Cerebellar cortex (tissue), 1 donor: ENCODE results near the gene NDUFAF4.
A peak's percentile ranks its signal among the peaks of the same experiment; 100 is the strongest.

Experiments
- DNase-seq: peaks from one replicate; pipeline ENCODE4 v3.0.0-alpha.2; 2015; ENCODE audit warnings: low spot score

The NDUFAF4 gene

DNA sequence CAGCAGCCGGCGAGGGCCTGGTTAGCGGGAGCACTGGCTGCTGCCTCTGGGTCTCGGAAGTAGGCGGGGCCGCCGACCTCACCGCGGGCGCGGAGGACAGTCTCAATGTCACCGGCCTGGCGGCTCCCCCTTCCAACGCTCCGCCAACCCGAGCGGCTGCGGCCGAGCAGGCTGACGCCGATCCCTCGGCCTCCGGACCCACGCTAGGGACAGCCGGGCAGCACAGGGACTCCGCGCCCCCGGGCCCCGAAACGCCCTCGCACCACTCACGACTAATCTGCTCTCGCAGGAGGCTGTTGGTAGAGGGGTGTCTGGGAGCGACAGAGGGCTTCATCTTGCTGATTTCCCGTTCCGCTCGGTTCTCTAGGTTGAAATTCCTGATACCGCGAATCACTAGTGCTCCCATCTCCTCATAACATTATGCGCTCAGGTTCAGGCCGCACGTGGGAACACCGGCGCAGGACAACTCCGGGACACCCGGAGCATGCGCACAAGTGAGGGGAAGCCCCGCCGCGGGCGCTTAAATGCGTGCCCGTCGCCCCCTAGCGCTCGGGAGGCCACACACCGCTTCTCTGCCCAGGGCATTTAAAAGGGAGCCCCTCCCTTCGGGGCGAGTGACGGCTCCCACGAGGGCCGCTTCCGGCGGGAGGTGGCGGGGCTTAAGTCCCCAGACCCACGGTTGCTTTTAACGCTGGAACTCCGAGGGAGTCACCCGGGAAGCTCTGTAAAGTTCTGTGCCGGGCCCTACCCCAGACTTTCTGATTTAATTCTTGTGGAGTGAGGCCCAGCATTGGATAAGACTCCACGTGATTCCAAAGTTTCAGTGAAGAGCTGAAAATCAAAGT, at the start of gene NDUFAF4:
Gene NDUFAF4 (minus strand): TSS at position 496 of the 845 bp plus-strand sequence. CDS start 90 bp downstream, at position 406.
- peak; percentile 94 for DNase-seq

GRCh38 chr6:96947055-96947454, 49.4 kb upstream of the NDUFAF4 start:
- no peak for DNase-seq

DNA sequence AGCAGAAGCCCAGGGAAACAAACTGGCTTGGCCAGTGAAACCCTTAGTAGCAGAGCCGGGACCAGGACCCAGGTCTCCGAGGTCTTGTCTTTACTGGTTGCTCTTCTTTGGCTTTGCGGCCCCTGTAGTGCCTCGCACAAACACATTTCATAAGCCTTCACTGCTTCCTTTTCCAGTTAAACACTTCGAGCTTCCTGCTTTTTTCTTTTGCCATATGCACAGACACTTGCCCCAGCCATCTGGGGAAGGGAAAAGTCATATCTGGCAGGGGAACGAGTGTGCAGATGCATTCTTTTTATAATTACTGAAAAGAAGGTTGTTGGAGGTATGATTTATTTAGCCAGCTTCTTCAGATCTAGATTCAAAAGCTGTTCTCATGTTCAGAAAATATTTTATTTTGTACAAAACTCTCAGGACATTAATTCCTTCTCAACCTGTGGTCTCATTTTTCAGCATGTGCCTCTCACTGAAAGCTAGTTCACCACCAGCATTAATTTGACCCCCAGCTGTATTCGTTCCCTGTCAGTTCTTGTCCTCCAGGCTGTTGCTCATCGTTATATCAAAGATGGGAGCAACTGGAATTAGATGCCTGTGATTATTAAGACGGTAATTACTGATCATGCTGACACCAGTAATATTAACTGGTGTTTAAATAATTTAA, 46.0 kb upstream of the NDUFAF4 start:
- peak; percentile 62 for DNase-seq

DNA sequence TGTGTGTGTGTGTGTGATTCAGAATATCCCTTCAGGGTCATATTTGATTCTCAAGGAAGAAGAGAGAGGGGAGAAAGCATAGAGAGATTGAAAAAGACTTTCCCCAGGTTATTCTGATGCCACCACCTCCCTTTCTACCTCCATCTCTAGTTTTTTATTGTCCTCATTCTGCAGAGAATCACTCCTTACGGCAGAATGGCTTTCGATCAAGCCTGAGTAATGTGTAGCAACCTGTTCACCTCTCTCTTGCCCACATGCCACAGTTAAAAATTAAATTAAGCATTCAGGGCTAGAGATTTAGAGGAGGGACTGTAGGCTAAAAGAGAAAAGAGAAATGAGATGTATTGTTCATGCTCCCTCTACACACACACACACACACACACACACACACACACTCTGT, 45.0 kb upstream of the NDUFAF4 start:
- DNase-seq: peak; percentile 77

GRCh38 chr6:96940322-96940721, 42.6 kb upstream of the NDUFAF4 start:
- DNase-seq: no peak

- DNase-seq: peak; percentile 86
Measured at GRCh38 chr6:96939007-96939805, 41.5 kb upstream of the NDUFAF4 start.

GRCh38 chr6:96934087-96934486, 36.4 kb upstream of the NDUFAF4 start:
- no peak for DNase-seq

DNA sequence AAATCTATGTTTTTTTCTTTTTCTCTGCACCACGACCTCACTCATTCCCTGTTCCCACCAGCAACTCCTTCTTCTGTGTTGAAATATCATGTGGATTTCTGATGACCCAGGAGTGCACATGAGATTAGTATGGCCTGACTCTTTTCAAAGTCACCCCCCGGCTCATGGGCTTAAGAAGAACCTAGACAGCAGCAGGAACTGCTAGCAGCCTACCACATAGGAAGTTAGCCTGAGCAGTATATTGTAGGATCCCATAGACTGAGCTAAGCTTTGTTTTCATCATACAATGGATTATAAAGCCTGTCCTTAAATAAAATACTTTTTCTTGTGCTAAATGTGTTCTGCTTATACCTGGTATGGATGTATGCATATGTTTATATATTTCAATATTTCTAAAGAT, 33.5 kb upstream of the NDUFAF4 start:
- DNase-seq: no peak

DNA sequence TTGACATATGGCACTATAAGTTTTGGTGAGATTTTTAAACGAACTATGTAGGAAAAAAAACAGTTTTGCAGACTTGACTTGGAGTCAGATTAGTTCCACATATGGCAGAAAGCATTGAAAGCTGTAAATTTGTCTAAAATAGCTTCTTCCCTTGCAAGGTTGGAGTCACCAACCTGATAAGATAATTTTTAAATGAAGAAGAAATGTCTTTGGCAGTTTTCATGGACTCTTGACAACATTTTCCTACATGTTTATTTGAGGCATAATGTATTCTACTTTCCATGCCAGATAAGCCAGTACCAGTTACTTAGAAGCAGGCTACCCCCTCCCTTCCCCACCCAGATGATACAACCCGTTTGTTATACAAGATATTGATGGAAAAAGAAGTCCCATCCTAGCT, 32.0 kb upstream of the NDUFAF4 start:
- DNase-seq: no peak

DNA sequence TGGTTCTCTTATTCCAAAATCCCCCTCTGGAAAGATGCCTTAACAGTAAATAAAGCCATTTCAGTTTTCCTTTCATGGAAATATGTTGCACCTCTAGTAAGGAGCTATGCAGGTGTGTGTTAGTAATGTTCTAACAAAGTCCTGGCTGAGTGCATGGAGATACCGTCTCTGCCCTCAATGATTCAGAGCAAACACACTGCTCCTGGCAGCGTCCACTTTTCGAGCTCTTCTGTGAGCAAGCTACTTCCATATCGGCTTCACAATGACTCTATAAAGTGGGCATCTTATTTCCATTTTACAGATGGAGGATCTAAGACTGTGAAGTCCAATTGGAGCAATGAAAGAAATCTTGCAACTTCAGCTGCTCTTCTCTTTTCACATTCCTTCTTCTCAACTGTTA, 30.0 kb upstream of the NDUFAF4 start:
- no peak for DNase-seq

DNA sequence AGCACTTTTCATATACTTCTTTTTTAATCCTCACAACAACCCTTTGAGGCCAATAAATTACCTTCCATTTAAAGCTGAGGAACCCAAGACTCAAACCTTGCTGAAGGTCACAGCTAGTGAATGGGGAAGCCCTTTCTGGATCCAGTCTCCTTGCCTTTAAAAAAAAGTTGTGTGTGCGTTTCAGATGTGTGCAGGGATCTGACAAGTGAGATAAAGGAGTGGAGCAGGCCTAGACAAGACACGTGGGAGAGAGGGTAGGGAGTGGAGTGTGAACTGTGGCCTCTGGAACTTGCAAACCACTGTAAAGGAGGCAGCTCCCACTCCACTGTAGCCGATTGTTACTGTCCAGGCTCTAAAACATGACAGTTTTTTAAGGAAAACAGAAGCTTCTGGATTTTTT, 28.7 kb upstream of the NDUFAF4 start:
- no peak for DNase-seq

DNA sequence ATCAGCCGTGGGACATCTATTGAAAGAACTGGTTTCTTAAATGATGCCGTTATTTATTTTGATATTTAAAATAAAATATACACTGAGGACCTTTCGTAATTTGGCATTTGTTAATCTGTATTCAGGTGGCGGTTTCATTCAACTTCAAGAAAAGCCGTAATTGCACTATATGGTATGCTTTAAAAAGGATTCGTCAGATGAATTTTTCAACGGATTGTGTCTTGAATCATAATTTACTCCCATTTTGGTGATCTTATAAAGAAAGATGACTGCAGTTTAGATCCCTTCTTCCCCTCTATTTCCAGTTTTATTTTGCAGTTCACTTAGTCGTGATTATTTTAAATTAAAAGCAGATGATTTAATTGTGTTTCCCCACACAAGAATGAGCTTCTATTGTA, 27.6 kb upstream of the NDUFAF4 start:
- no peak for DNase-seq

- DNase-seq: peak; percentile 57
Measured at GRCh38 chr6:96923871-96924493, 26.3 kb upstream of the NDUFAF4 start.

GRCh38 chr6:96923400-96923799, 25.7 kb upstream of the NDUFAF4 start:
- DNase-seq: peak; percentile 54

DNA sequence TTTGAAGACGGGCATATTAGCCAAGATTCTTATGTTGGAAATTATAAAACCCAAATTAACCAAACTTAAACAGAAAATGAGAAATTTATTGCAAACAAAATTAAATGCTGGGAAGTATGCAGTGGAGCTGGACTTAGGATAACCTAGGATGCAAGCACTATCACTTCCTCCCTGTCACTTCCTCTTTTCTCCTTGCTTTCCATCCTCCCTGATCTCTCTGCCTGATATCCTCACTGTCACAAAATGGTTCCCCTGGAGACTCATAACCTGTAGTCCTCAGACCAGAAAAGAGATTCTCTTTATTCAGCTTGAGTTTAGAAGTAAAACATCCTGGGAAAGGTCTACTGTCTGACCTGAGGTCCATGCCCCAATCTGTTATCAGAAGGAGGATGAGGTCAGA, 19.4 kb upstream of the NDUFAF4 start:
- no peak for DNase-seq

DNA sequence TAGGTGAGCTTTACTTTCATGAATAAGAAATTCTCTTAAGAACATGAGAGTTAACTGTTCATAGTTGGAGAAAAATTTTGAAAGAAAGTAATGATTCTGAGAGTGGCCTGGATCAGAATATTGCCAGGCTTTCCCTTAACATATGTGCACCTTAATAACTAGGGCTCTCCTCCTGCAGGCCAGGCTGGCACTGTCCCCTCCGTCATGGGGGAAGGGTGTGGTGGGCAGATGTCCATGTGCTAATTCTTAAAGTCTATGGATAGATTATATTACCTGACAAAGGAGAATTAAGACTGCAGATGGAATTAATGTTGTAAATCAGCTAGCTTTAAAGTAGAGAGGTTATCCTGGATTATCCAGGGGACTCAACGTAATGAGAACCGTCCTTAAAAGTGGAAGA, 15.9 kb upstream of the NDUFAF4 start:
- DNase-seq: no peak

GRCh38 chr6:96911751-96912150, 14.1 kb upstream of the NDUFAF4 start:
- DNase-seq: no peak

GRCh38 chr6:96911171-96911570, 13.5 kb upstream of the NDUFAF4 start:
- DNase-seq: no peak

DNA sequence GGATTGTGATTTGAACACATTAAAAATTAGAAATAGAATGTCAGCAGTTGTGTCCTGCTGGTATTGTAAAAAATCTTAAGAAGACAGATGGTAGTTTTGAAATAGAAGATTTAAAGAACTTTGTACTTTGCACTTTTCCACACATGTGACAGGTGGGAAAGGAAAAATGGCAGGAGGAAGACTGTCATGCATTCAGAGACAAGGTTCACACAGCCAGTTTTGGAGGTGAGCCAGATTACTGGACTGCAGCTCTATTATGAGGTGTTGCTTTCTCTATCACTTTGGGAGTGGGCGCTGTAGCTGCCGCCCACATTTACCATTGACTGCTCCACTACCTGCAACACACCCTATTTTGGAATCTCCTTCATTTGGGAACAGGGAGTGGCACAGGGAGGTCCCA, 12.1 kb upstream of the NDUFAF4 start:
- DNase-seq: no peak

DNA sequence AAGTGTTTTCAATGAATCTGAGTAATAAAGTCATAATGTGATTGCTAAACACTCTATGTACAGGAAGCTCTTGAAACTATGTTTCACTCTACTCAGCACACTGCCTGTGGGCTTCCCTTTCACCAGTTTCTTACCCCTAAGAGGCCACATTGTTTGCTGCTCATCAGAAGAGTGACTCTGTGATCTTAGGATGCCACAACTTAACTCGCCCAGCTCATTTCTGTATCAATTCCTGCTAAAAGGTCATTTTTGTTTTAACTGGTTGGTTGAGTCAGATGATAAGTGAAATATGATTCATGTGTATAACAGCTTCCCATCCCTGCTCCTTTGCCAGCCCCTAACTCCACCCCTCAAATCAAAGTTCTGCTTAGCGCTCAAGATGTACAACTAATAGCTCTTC, 9.8 kb upstream of the NDUFAF4 start:
- DNase-seq: no peak

DNA sequence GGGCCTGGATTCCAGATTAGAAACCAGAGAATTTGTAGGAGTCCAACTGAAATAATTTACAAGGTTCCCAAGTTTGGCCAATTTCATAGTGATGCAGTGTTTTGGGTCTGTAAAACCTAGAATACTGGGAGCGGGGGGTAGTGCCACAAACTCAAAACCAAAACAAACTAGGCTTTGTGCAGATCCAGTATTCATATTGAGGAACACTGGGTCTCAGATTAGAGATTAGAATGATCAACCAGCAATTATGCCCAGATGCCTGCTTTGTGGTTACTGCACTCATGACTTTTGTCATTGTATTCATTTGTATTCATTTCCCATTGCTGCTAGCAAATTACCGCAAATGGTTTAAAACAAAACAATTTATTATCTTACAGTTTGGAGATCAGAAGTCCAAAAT, 3.2 kb upstream of the NDUFAF4 start:
- DNase-seq: no peak

DNA sequence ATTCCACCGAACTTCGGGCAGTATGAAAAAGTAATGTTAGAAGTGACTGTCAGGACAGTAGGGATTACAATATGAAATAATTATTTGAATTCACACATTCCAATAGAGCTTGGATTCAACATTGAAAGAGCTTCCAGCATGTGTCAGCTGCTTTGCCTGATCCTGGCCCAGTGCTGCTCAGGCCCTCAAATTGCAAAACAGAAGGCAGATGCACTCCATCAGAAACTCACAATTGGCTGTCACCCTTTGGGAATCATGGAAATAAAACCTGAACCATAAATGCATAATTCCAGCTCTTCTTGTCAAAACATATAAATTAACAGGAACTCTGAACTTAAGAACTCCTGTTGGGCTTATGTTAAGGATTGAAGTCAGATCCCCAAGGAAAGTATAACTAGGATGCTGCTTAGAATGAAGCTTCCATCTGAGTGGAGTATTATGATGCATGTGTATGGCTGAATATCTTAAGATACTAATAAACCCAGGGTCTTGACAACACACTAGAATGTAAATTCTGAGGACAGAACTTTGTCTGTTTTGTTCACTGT, 1.8 kb upstream of the NDUFAF4 start:
- no peak for DNase-seq
